K562 (cell line): ENCODE results near the gene KIAA1958. TPM values are rescaled to one million over a fixed set of nuclear protein-coding genes. Genes with fewer than 3 reads are reported as not detected.

Experiments used
- ARNT ChIP-seq, 2 experiments: fragments of 450-650 bp; IDR thresholded peaks; 2 replicates each; pipeline ENCODE4 v1.6.1; 2016; ENCODE audit warnings: mild to moderate bottlenecking in 1 of 2
- CBFA2T3 ChIP-seq: fragments of 450-650 bp; IDR thresholded peaks from 2 replicates; pipeline ENCODE4 v1.6.1; 2017
- CEBPG ChIP-seq, 3 experiments: fragments of 200-800 bp in 1 of 3; sonication (Bioruptor generic) in 1 of 3; sonication (generic) in 1 of 3; formaldehyde crosslinking in 1 of 3; IDR thresholded peaks in 2 of 3; conservative IDR thresholded peaks in 1 of 3; 2 replicates each; pipeline versions ENCODE4 v1.6.1 to v1.8.0; 2016 to 2022; ENCODE audit warnings: missing compliant biosample characterization in 2 of 3, missing genetic modification characterization in 2 of 3, mild to moderate bottlenecking in 1 of 3, missing genetic modification reagents in 1 of 3
- CSDE1 ChIP-seq, 2 experiments: fragments of 450-650 bp; IDR thresholded peaks; 2 replicates each; pipeline ENCODE4 v1.6.1; 2016; ENCODE audit warnings: mild to moderate bottlenecking in 1 of 2
- DIDO1 ChIP-seq: fragments of 450-650 bp; IDR thresholded peaks from 2 replicates; pipeline ENCODE4 v1.6.1; 2016; ENCODE audit warnings: low read depth, missing biosample characterization, missing genetic modification characterization
- ELF4 ChIP-seq: fragments of 450-650 bp; formaldehyde crosslinking; IDR thresholded peaks from 2 replicates; pipeline ENCODE4 v1.4.0; 2022; ENCODE audit warnings: missing genetic modification characterization
- ETV5 ChIP-seq: sonication (generic); formaldehyde crosslinking; IDR thresholded peaks from 2 replicates; pipeline ENCODE4 v1.4.0; 2020; ENCODE audit warnings: low read depth, mild to moderate bottlenecking, missing genetic modification reagents
- GABPB1 ChIP-seq: sonication (generic); formaldehyde crosslinking; IDR thresholded peaks from 2 replicates; pipeline ENCODE4 v1.8.0; 2022; ENCODE audit warnings: mild to moderate bottlenecking, missing genetic modification reagents
- HSF4 ChIP-seq: fragments of 250-450 bp; sonication (Bioruptor Pico); IDR thresholded peaks from 2 replicates; pipeline ENCODE4 v2.1.2; 2022; ENCODE audit warnings: mild to moderate bottlenecking, moderate library complexity, borderline replicate concordance
- ID3 ChIP-seq, 2 experiments: fragments of 250-450 bp in 1 of 2; fragments of 450-650 bp in 1 of 2; sonication (Bioruptor Pico) in 1 of 2; IDR thresholded peaks; 2 replicates each; pipeline versions ENCODE4 v1.6.1 to v1.8.0; 2016 to 2021; ENCODE audit warnings: mild to moderate bottlenecking in 2 of 2, moderate library complexity in 2 of 2, missing compliant biosample characterization in 1 of 2, missing genetic modification characterization in 1 of 2
- KDM1A ChIP-seq, 2 experiments: fragments of 450-650 bp; IDR thresholded peaks; 2 replicates each; pipeline ENCODE4 v1.6.1; 2016; ENCODE audit warnings: mild to moderate bottlenecking in 2 of 2
- LEF1 ChIP-seq: fragments of 450-650 bp; IDR thresholded peaks from 2 replicates; pipeline ENCODE4 v1.6.1; 2016; ENCODE audit warnings: mild to moderate bottlenecking
- NCOR1 ChIP-seq: fragments of 450-650 bp; IDR thresholded peaks from 2 replicates; pipeline ENCODE4 v1.6.1; 2016; ENCODE audit warnings: mild to moderate bottlenecking, moderate library complexity
- NFE2L1 ChIP-seq: fragments of 450-650 bp; IDR thresholded peaks from 2 replicates; pipeline ENCODE4 v1.6.1; 2016; ENCODE audit warnings: missing genetic modification characterization, low read depth, mild to moderate bottlenecking, missing compliant biosample characterization, moderate library complexity, borderline replicate concordance
- PCBP2 ChIP-seq: fragments of 200-400 bp; formaldehyde crosslinking; IDR thresholded peaks from 2 replicates; pipeline ENCODE4 v1.6.1; 2018; ENCODE audit warnings: low read length, low read depth, mild to moderate bottlenecking, moderate library complexity; ENCODE audit not compliant: poor library complexity, severe bottlenecking
- RBFOX2 ChIP-seq: fragments of 200-400 bp; formaldehyde crosslinking; IDR thresholded peaks from 2 replicates; pipeline ENCODE4 v1.6.1; 2017; ENCODE audit warnings: low read depth, mild to moderate bottlenecking, low read length, moderate library complexity
- SMARCA4 ChIP-seq: fragments of 450-650 bp; IDR thresholded peaks from 2 replicates; pipeline ENCODE4 v1.6.1; 2016
- STAG1 ChIP-seq: sonication (generic); formaldehyde crosslinking; IDR thresholded peaks from 2 replicates; pipeline ENCODE4 v1.5.0; 2020; ENCODE audit warnings: missing genetic modification reagents, borderline replicate concordance
- TRIM24 ChIP-seq, 2 experiments: fragments of 450-650 bp; IDR thresholded peaks; 2 replicates each; pipeline ENCODE4 v1.6.1; 2016
- ZEB2 ChIP-seq: fragments of 450-650 bp; IDR thresholded peaks from 2 replicates; pipeline ENCODE4 v1.6.1; 2016
- ZKSCAN8 ChIP-seq: fragments of 200-800 bp; sonication (Bioruptor generic); IDR thresholded peaks from 2 replicates; pipeline ENCODE4 v1.6.1; 2016; ENCODE audit warnings: missing genetic modification characterization, missing compliant biosample characterization
- ZNF124 ChIP-seq: sonication (generic); formaldehyde crosslinking; IDR thresholded peaks from 2 replicates; pipeline ENCODE4 v1.8.1; 2022; ENCODE audit warnings: missing genetic modification reagents
- ZNF140 ChIP-seq: fragments of 250-450 bp; sonication (Bioruptor Pico); IDR thresholded peaks from 2 replicates; pipeline ENCODE4 v1.8.0; 2021; ENCODE audit warnings: moderate library complexity, mild to moderate bottlenecking, inconsistent platforms
- ZNF316 ChIP-seq: fragments of 450-650 bp; IDR thresholded peaks from 2 replicates; pipeline ENCODE4 v1.6.1; 2016
- ZNF347 ChIP-seq: fragments of 450-650 bp; formaldehyde crosslinking; IDR thresholded peaks from 2 replicates; pipeline ENCODE4 v1.4.0; 2020; ENCODE audit warnings: low read depth, mild to moderate bottlenecking, moderate library complexity
- polyA plus RNA-seq, 8 experiments: library from polyadenylated mRNA; depleted of rRNA in 4 of 8; stranded (reverse) in 5 of 8; unstranded in 3 of 8; fragments of >200 nt; fragmentation: Nextera tagmentation in 2 of 8; fragmentation: Illumina TruSeq in 1 of 8; extraction: Ambion mirVana in 2 of 8; extraction: Trizol in 1 of 8; gene quantifications; 2 replicates each; pipeline versions ENCODE4 v1.2.1 to v1.2.3, GENCODE V29; 2011 to 2014; ENCODE audit warnings: inconsistent platforms in 1 of 8, missing spikeins in 1 of 8
- total RNA-seq, 7 experiments: library from RNA; depleted of rRNA in 6 of 7; stranded (reverse); fragments of >200 nt in 6 of 7; fragmentation: Illumina TruSeq in 2 of 7; extraction: Trizol in 2 of 7; gene quantifications; 2 replicates each; pipeline versions ENCODE4 v1.2.1 to v1.2.3, GENCODE V29; 2011 to 2021; ENCODE audit warnings: low replicate concordance in 1 of 7

The KIAA1958 gene
- total and polyA plus RNA-seq, 9 of the 15 experiments (the other 6 are each of a cell fraction or from before 2014, with no cell fraction given): 1.1 to 16.0 (median 10.1) TPM

GRCh38 chr9:112717661-112718331 lies 231.2 kb downstream of the KIAA1958 start, which contains the start of gene INIP (continued):
- TF ChIP-seq CEBPG (CRISPR knock-in tag; IDR thresholded peaks at IDR 0.05) (peak; percentile 63; the same call in 1 of the 2 replicates), CEBPG (tag; conservative IDR thresholded peaks at IDR 0.05 in 1 of 2, IDR thresholded peaks at IDR 0.05 in 1 of 2) (0 out of 4 replicates have a peak, but pooled peaks of 1 of the 2 experiments have one; percentile 22), SMARCA4 (0 out of 2 replicates have a peak, but pooled peaks have one; percentile 39), ZKSCAN8 (CRISPR knock-in tag) (no peak), GABPB1 (CRISPR knock-in tag) (peak; percentile 88), TRIM24 (IDR thresholded peaks at IDR 0.05) (no peak; a peak in 1 of 4 replicates), ZNF140 (CRISPR knock-in tag) (no peak), KDM1A (IDR thresholded peaks at IDR 0.05) (no peak), ZNF347 (CRISPR knock-in tag) (no peak), ETV5 (CRISPR knock-in tag) (no peak; the same call in 1 of the 2 replicates), CSDE1 (IDR thresholded peaks at IDR 0.05) (no peak), PCBP2 (no peak), RBFOX2 (peak; percentile 89), NCOR1 (no peak), DIDO1 (tag) (peak; percentile 55; the same call in 1 of the 2 replicates), NFE2L1 (no peak), ZEB2 (0 out of 2 replicates have a peak, but pooled peaks have one; percentile 23), LEF1 (no peak), ARNT (IDR thresholded peaks at IDR 0.05) (no peak), ID3 (CRISPR knock-in tag; IDR thresholded peaks at IDR 0.05) (no peak), ID3 (tag; IDR thresholded peaks at IDR 0.05) (no peak), CBFA2T3 (no peak), ELF4 (peak; percentile 73; the same call in 1 of the 2 replicates), ZNF316 (peak; percentile 31; the same call in 1 of the 2 replicates), ZNF124 (CRISPR knock-in tag) (no peak), HSF4 (CRISPR knock-in tag) (no peak), STAG1 (no peak)
